Neural progenitor cell (in vitro differentiated cells): Measurements from ENCODE around the gene HTT.

Experiments used
- CTCF ChIP-seq: fragments of 200-600 bp; sonication (generic); IDR thresholded peaks from 2 replicates; pipeline ENCODE4 v1.5.1; 2017; ENCODE audit warnings: antibody characterized with exemption, mild to moderate bottlenecking
- EZH2 ChIP-seq: fragments of 200-600 bp; sonication (generic); IDR thresholded peaks from 2 replicates; pipeline ENCODE4 v1.6.1; 2017; ENCODE audit warnings: antibody characterized with exemption, mild to moderate bottlenecking, moderate library complexity
- EZH2phosphoT487 ChIP-seq: fragments of 200-600 bp; sonication (generic); IDR thresholded peaks from 2 replicates; pipeline ENCODE4 v1.6.1; 2017; ENCODE audit warnings: antibody characterized with exemption

GRCh38 chr4:3158841-3159240 lies 84.4 kb downstream of the HTT start:
- TF ChIP-seq EZH2 (no peak), CTCF (no peak), EZH2phosphoT487 (no peak)
